Hematopoietic multipotent progenitor cell treated with erythropoietin and hydrocortisone succinate and interleukin-3 and kit ligand, for 6 days (in vitro differentiated cells): Measurements from ENCODE around the gene LCNL1.

ENCODE experiments used
- DNase-seq: peaks from one replicate; pipeline ENCODE4 v3.0.0-alpha.2; 2015

Gene LCNL1

GRCh38 chr9:136977223-136977622 lies 5.6 kb upstream of the LCNL1 start, which contains the start of gene PTGDS:
PTGDS (plus strand) TSS chr9:136977504; CDS start chr9:136977579, 75 bp downstream.
- DNase-seq: no peak

GRCh38 chr9:136977649-136978072 lies 5.1 kb upstream of the LCNL1 start:
- DNase-seq: no peak

GRCh38 chr9:136978073-136978864 lies 4.5 kb upstream of the LCNL1 start:
- DNase-seq: peak; percentile 88

- no peak for DNase-seq
Observed at GRCh38 chr9:136978865-136979544, 3.8 kb upstream of the LCNL1 start.

- DNase-seq: no peak
Observed at GRCh38 chr9:136979769-136980587, 2.8 kb upstream of the LCNL1 start.

GRCh38 chr9:136980669-136981478 lies 1.9 kb upstream of the LCNL1 start:
- DNase-seq: no peak

GRCh38 chr9:136981588-136982231 lies 1.1 kb upstream of the LCNL1 start:
- no peak for DNase-seq

- DNase-seq: no peak
Observed at GRCh38 chr9:136983167-136983566, 374 bp downstream of the LCNL1 start.

GRCh38 chr9:136983656-136984314 lies 992 bp downstream of the LCNL1 start:
- no peak for DNase-seq

- no peak for DNase-seq
Observed at GRCh38 chr9:136984464-136985026, 1.8 kb downstream of the LCNL1 start.

GRCh38 chr9:136985027-136985602 lies 2.3 kb downstream of the LCNL1 start:
- no peak for DNase-seq

GRCh38 chr9:136985853-136986252 lies 3.1 kb downstream of the LCNL1 start:
- DNase-seq: no peak

- no peak for DNase-seq
Observed at GRCh38 chr9:136988872-136989271, 6.1 kb downstream of the LCNL1 start.

GRCh38 chr9:136990242-136990911 lies 7.6 kb downstream of the LCNL1 start:
- no peak for DNase-seq

GRCh38 chr9:136991993-136992818 lies 9.4 kb downstream of the LCNL1 start, which contains the start of gene PAXX:
PAXX (plus strand) TSS chr9:136992422; CDS start chr9:136992444, 22 bp downstream.
- DNase-seq: peak; percentile 96

GRCh38 chr9:136992819-136993369 lies 10.1 kb downstream of the LCNL1 start:
- no peak for DNase-seq

GRCh38 chr9:136994180-136994887 lies 11.5 kb downstream of the LCNL1 start:
- no peak for DNase-seq

GRCh38 chr9:136994888-136995230 lies 12.1 kb downstream of the LCNL1 start:
- no peak for DNase-seq
